Epithelial cell of alveolus of lung (primary cell): ENCODE results near the gene STMP1. TPM values are rescaled to one million over a fixed set of nuclear protein-coding genes. Genes with fewer than 3 reads are reported as not detected.

ENCODE experiments used
- total RNA-seq: library from RNA; depleted of rRNA; stranded (reverse); fragments of >200 nt; gene quantifications from 2 replicates; pipeline ENCODE4 v1.2.1, GENCODE V29; 2015

The STMP1 gene
- total RNA-seq, result 19.9 and 24.3 TPM in 2 replicates

DNA sequence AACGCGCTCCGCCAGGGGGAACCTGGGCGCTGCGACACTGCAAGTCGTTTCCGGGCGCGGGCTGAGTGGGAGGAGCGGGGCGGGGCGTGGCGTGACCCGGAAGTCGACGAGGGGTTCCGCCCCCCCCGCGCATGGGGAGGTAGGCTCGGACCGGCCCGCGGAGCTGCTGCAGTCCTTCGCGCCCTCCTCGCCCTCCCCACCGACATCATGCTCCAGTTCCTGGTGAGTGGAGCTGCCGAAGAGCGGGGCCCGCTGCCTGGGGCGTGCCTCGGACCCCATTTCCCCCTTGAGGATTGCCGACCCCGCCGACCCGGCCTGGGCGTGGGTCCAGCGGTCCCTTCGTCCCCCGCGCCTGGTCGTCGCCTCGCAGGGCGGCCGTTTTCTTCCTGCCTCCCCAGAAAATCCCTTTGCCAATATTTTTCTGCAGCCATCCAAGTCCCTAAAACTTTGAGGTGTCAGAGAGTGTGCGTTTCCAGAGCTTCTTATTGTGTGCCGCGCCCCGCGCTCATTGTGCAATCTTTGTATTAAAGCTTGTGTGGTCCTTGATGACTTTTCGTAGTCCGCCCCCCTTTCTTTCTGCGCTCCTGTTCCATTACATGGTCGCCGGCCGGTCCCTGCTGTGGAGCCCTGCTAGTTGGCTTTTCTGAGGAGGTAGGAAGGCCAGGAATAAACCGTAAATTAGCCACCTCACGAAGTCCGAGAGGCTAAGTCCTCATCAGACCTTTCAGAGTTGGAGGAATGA is at the start of gene STMP1:
TSS of gene STMP1 (plus strand) at position 142 of the 742 bp plus-strand sequence.

Other genes starting within 250 kb of the STMP1 start
- gene CNOT4, start 152.4 kb upstream of the STMP1 start, total RNA-seq, result 7.2 and 15.4 TPM in 2 replicates
- gene NUP205, start 104.6 kb upstream of the STMP1 start, total RNA-seq, result 38.2 and 51.5 TPM in 2 replicates
- gene SLC13A4, start 65.7 kb downstream of the STMP1 start, total RNA-seq, result not detected in 2 replicates
- gene FAM180A, start 86.3 kb downstream of the STMP1 start, total RNA-seq, result 3.6 TPM in 1 of 2 replicates, not detected in the other